HG03378 (cell line): ENCODE measurements around the gene RERE.
"Not testable (repeated sequence)": the region's sequence is repeated elsewhere in the genome, so short reads cannot be mapped to it uniquely, and the experiment has no call there.

Source experiments
- ATAC-seq: cut with Tn5 transposase; IDR thresholded peaks from one replicate; pipeline ENCODE4 v1.9.1; 2021; ENCODE audit warnings: mild to moderate bottlenecking, moderate library complexity; ENCODE audit not compliant: unreplicated experiment

The RERE gene

DNA sequence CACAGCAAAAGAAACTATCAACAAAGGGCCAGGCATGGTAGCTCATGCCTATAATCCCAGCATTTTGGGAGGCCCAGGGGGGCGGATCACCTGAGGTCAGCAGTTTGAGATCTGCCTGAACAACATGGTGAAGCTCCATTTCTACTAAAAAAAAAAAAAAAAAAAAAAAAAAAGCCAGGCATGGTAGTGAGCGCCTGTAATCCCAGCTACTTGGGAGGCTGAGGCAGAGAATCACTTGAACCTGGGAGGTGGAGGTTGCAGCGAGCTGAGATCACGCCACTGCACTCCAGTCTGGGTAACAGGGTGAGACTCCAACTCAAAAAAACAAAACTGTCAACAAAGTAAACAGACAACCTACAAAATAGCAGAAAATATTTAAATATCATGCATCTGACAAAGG is 122.0 kb downstream of the RERE start:
- not testable (repeated sequence) for ATAC-seq

GRCh38 chr1:8693107-8693506 is 124.3 kb downstream of the RERE start:
- ATAC-seq: no peak

DNA sequence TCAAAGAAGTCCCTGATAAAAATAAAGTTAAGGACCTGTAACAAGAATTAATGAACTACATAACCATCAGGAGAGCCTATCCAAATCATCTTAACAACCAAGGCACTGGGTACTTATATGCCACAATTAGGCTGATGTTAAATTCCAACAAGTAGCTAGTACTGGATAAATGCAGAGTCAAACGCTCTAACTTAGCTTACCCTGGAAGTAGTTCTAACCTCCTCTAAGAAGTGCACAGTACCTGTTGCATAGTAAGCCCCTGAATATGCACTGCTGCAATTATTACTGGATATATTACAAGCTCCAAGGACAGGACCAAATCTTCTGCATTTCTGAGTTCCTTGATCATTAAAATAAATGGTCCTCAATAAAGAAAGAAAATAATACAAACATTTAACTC is 125.8 kb downstream of the RERE start:
- ATAC-seq: no peak

- ATAC-seq: no peak
Measured at GRCh38 chr1:8690253-8690525, 127.3 kb downstream of the RERE start.

DNA sequence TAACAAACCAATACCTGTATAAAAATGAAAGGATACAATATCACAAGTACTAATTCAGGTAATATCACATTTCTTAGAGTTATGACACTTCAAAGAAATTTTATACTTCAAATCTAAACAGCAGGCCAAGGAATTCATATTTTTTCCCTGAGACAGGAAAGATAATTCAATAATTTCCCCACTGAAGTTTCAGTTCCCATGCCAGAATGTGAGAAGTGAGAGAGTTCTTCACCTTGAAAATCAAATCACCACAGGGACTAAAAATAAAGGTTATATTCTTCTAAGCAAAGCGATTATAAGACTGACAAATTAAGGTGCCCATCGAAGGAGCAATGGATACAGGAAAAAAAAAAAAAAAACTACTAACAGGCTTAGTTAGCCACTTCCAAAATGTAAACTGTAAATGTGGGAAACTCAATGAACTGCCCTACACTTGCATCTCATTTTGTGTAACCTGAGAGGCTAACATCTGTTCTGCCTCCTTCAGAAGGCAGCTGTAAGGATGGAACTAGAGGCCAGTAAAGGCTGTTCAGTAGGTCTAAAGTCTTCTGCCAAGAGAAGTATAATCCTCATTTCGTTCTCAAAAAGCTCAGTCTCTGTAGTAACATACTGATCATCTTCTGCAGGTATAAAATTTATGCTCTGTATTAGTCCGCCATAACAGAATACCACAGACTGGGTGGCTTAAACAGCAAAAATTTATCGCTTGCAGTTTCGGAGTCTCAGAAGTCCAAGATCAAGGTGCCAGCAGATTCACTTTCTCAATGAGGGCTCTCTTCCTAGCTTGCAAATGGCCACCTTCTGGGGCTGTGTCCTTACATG is 127.8 kb downstream of the RERE start:
- no peak for ATAC-seq

DNA sequence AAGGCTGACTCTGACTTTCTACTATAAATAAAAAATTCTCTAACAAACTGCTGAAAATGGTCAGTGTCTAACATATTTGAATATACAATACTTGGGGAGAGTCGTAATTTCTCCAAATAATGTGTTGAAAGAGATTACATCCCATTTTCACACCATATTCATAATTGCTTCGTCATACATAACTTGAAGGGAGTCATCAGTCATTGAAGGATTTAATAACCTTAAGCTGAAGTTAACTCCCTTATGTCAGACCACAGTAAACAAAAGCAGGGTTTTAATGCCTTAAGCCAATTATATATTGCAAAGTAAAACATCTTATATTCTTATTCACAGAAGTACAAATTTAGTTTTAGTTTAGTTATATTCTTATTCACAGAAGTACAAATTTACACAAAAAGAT is 129.9 kb downstream of the RERE start:
- no peak for ATAC-seq

DNA sequence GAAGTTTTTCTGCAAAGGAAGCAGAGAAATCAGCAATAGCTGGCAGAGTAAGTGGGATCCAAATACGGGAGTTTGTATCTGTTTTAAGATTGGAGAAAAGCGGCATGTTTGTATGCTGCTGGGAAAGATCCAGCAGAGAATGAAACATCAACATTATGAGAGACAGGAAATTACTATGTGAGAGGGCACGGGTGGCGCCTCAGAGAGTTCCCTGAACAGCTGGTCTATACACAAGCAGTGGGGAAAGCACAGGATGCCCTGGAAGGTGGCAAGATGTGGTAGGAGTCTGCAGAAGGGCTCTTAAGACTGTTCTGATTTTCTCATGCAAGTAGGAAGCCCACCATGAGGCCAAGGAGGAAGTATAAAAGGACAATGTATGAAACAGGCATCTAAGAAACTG is 130.4 kb downstream of the RERE start:
- ATAC-seq: no peak

- ATAC-seq: no peak
Measured at GRCh38 chr1:8685463-8685862, 132.0 kb downstream of the RERE start.

DNA sequence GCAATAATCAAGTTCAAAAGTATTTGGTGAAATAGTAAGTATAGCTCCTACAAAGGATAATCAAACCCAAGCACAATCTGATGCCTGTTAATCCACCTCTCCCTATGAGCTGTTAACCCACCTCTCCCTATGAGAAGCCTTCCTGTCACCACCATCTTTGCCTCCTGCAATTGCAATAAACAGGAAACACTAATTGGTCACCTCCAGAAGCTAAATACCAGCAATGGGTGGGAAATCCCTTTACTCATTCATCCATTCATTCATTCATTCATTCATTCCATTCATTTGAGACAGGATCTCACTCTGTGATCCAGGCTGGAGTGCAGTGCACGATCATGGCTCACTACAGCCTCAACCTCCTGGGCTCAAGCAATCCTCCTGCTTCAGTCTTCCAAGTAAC is 132.8 kb downstream of the RERE start:
- ATAC-seq: no peak

GRCh38 chr1:8682573-8682972 is 134.9 kb downstream of the RERE start:
- ATAC-seq: no peak

DNA sequence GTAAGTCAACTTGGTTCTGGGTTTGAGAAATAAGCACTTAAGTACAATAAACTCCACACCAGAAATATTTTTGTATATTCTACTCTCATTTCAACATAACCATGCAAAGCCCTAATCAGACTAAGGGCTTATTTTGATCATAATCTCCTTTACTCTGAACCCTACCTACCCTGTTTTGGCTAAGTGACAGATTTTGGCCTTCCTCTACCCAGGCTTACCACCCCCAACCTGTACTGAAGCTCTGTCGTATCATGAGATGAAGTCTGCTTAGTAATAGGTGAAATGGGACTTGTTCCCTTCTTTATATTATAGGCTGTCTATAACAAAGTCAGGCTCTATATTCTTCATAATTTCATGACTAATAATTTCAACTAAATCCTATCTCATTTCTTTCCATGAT is 135.5 kb downstream of the RERE start:
- no peak for ATAC-seq

DNA sequence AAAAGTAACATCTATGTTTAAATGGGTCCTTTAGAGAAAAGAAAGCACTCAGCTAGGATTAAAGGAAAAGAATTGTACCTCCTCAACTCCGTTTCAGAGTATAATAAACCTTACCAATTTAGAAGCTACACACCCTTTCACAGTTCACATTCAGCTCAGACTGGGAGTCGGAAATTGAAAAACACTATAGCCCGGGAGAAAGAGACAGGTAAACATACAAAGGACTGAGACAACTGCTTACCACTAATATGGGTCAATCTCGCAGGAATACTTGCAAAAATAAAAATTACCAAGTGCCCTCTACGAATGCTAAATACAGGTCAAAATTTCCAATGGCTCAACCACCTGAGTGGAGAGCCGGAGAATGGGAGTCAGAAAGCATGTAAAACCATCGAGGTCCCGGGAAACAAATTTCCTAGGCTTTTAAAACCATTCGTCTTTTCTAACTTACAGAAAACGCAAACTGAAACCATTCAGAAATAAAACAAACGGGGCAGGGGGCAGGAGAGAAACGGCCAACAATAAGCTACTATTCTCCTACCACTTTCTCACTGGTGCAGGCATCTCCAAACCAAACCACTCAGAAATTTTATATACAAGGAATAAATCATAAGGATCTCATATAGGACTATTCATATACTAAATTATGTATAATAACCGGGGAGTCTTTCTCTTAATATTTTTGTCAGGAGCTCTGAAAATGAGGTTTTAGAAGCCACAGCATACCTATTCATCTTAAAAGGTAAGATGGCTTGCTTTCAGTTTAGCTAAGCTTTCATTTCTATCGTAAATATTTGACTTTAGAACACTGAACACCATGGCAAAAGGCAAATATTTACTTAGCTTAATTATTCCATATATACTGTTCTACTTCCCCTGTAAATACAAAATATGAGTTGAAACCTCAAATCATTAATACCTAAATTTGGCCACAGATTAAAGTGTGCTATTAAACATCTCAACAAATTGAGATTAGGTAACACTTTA is 136.5 kb downstream of the RERE start:
- no peak for ATAC-seq

DNA sequence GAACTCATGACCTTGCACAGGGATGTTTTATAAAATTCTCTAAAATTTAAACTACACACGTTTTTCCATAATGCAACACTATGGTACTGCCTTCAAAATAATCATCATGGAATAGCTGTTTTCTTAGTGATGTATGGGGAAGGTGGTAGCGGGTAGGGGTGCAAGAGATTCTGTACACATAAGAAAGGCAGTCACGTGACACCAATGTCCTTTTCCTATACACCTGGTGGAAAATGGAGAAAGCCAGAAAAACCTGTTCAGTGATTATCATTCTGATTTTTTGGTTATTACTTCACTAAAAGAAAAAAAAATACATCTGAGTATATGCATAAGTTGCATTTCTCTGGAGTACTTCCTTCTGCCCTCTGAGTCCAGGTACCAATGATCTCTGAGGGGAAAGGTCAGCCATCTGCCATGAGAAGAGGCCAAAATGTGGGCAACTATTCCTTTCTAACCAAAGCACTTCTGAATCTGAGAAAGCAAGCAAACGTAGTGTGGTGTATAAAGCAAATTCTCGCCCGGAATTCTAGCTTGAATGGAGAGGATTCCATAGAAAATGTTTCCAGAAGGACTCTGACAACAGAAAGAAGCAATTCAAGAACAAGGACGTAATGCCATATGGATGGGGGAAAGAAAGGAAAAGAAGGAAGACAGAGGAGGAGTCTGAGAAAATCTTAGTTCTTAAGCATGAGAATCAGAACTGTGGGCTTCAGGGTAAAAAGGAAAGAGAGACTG is 137.3 kb downstream of the RERE start:
- no peak for ATAC-seq

DNA sequence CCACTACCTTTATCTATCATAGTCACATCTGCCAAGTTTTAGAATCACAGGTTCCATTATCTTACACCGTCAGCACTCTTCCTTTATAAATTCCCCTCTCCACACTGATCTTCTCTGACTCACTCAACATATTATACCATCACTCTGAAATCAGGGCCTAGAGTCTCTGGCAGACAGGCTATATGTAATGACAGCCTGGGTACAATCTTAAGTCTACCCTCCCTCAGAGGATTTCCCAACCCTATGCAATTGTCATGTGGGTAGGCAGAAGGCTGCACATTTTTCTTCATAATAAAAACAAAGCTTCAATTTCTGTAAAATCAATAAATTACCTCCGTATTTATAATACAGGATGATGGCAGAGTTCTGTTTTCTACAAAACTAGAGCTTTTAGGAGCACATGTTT is 138.0 kb downstream of the RERE start:
- no peak for ATAC-seq

DNA sequence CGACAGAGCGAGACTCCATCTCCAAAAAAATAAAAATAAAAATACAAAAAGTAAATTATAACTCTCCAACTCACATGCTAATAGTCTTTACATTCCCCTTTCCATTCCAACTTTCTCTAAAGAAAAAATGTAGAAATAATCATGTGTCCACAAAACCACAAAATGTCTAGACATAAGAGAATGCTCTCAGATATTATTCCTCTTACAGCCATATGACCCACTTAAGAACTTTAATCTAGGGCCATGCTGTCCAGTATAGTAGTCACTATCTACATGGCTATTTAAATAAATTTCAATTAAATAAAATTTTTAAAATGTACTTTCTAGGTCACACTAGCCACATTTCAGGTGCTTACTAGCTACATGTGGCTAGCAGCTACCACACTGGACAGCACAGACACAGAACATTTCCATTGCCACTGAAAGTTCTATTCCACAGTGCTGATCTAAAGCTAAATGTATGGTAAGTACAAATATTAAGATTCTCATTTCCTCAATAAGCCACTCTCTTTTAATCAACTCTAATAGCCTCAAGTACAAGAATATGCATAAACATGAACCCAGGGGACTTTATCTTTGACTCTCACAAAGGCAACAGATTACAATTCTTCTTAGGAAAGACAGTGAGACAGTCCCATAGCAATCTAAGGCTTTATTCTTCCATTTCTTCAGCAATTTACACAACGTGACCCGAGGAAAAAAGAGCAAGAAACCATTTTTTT is 138.6 kb downstream of the RERE start:
- no peak for ATAC-seq

GRCh38 chr1:8677782-8678181 is 139.7 kb downstream of the RERE start:
- ATAC-seq: no peak

DNA sequence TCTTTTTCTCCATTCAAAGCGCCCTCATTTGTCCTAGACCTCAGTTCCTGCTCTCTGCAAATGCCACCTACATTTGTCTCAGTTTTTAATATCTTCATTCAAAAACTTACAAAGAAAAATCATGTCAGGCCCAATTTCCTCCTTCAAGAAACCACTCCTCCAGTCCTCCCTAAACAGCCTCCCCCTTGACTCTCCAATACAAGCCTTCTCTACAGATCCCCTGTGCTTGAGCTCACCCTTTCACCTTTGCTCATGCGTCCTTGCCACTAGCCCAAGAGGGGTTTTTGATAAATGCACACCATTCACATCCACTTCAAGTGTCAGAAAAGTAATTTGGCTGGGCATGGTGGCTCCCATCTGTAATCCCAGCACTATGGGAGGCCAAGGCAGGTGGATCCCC is 140.6 kb downstream of the RERE start:
- no peak for ATAC-seq

DNA sequence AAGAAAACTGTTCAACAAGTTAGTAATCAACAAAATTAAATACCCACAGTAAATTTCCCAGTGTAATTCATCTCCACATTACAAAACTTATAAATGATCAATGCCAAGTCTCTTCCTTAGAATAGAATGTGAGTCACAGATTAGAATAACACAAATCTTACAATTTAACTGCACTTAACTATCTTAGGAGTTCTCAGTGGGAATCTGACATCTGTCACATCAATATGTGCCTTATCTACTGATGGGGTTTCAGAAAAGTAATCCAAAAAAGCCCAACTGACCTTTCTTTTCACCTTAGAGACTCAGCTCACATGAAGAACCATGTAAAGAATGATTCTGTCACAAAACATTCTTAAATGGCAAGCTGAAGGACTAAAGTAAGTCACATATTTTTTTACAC is 141.4 kb downstream of the RERE start:
- no peak for ATAC-seq

DNA sequence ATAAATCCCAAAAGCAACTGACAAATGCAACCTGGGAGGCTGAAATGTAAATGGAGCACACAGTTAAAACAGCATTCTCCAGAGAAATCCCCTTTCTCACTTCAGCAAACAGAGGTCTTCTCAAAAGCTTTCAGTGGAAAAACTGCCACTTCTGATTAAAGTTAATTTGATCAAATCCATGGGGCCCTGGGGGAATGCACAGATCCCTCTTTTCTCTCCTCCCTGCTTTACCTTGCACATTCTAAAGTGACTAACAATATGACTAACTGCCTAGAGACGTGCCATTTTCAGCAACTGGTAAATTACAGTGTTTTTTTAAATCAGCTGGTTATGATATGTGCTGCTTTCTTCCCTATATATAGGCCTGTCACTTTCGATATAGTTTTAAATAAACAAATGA is 142.5 kb downstream of the RERE start:
- ATAC-seq: no peak

- no peak for ATAC-seq
Measured at GRCh38 chr1:8674481-8674880, 143.0 kb downstream of the RERE start.
